ENCODE measurements around the gene PTMA. TPM values are rescaled to one million over a fixed set of nuclear protein-coding genes. Genes with fewer than 3 reads are reported as not detected.
A peak's percentile ranks its signal among the peaks of the same experiment; 100 is the strongest.

Gene PTMA
- total and polyA plus RNA-seq, 9 of the 15 experiments (the other 6 are each of a cell fraction or from before 2014, with no cell fraction given), result 429 to 2,322 (median 1,578) TPM

GRCh38 chr2:231706731-231707624, 1.3 kb upstream of the PTMA start (continued):
- TF ChIP-seq FOSL1 (tag; conservative IDR thresholded peaks at IDR 0.05), result no peak; the same call in 1 of the 2 replicates
- TF ChIP-seq ARID2 (IDR thresholded peaks at IDR 0.05), result no peak
- TF ChIP-seq ZC3H8 (IDR thresholded peaks at IDR 0.05), result no peak
- no peak for TF ChIP-seq BDP1 (IDR thresholded peaks at IDR 0.05; ENCODE audit: insufficient read depth, insufficient read length)
- peak; percentile 77 for TF ChIP-seq LCOR (CRISPR knock-in tag; IDR thresholded peaks at IDR 0.05)
- TF ChIP-seq GABPB1 (CRISPR knock-in tag; IDR thresholded peaks at IDR 0.05), result peak; percentile 81
- TF ChIP-seq ZNF408 (CRISPR knock-in tag; IDR thresholded peaks at IDR 0.05; ENCODE audit: low read depth), result no peak
- no peak for TF ChIP-seq TBL1XR1 (IDR thresholded peaks at IDR 0.05; ENCODE audit: low read length in 2 of 2)
- TF ChIP-seq HMBOX1 (IDR thresholded peaks at IDR 0.05), result no peak
- no peak for TF ChIP-seq ZNF668 (CRISPR knock-in tag; IDR thresholded peaks at IDR 0.05)
- peak; percentile 38; the same call in 1 of the 2 replicates for TF ChIP-seq NCOR1 (IDR thresholded peaks at IDR 0.05)
- no peak for TF ChIP-seq ZNF445 (CRISPR knock-in tag; IDR thresholded peaks at IDR 0.05; ENCODE audit: low read depth)
- no peak for TF ChIP-seq ZFP91 (CRISPR knock-in tag; IDR thresholded peaks at IDR 0.05)
- no peak for TF ChIP-seq SREBF2 (CRISPR knock-in tag; IDR thresholded peaks at IDR 0.05)
- no peak for TF ChIP-seq ETS2 (tag; IDR thresholded peaks at IDR 0.05; ENCODE audit: borderline replicate concordance, poor library complexity, severe bottlenecking)
- TF ChIP-seq HDAC1 (IDR thresholded peaks at IDR 0.05), result no peak
- no peak for TF ChIP-seq GTF2B (IDR thresholded peaks at IDR 0.05; ENCODE audit: extremely low read depth, insufficient read length)
- no peak for TF ChIP-seq ID3 (CRISPR knock-in tag; IDR thresholded peaks at IDR 0.05)
- peak; percentile 48; the same call in 1 of the 2 replicates for TF ChIP-seq ID3 (tag; IDR thresholded peaks at IDR 0.05)
- no peak for TF ChIP-seq THRB (CRISPR knock-in tag; conservative IDR thresholded peaks at IDR 0.05)
- no peak for TF ChIP-seq ZFP1 (CRISPR knock-in tag; IDR thresholded peaks at IDR 0.05)
- no peak for TF ChIP-seq SMC3 (conservative IDR thresholded peaks at IDR 0.05; ENCODE audit: insufficient read depth, low read depth, low read length)
- no peak for TF ChIP-seq HOXB6 (CRISPR knock-in tag; IDR thresholded peaks at IDR 0.05; ENCODE audit: borderline replicate concordance)
- TF ChIP-seq BACH1 (tag; IDR thresholded peaks at IDR 0.05), result peak; percentile 63; the same call in 1 of the 2 replicates

All from K562 (cell line).